Adrenal gland (tissue), 12 donors: ENCODE results near the gene TRAPPC10. TPM values are rescaled to one million over a fixed set of nuclear protein-coding genes. Genes with fewer than 3 reads are reported as not detected.
A peak's percentile ranks its signal among the peaks of the same experiment; 100 is the strongest.
"Not testable (repeated sequence)": the region's sequence is repeated elsewhere in the genome, so short reads cannot be mapped to it uniquely, and the experiment has no call there.

ENCODE experiments used
- DNase-seq, 7 donors: peaks; one replicate each; pipeline ENCODE4 v3.0.0-alpha.2; 2019 to 2020
- H3K27ac ChIP-seq, 5 donors: fragments of 200-600 bp; sonication (generic) in 4 of 5; 1 replicate in 3 of 5; 2 replicates in 2 of 5; pipeline versions ENCODE4 v1.5.1 to v1.8.0; 2016 to 2020; ENCODE audit warnings: mild to moderate bottlenecking in 1 of 5
- H3K27me3 ChIP-seq: fragments of 200-600 bp; 2 replicates; pipeline ENCODE4 v1.8.0; 2021
- H3K36me3 ChIP-seq, 2 donors: fragments of 200-600 bp; replicated peaks in 1 of 2; 1 replicate in 1 of 2; 2 replicates in 1 of 2; pipeline versions ENCODE4 v1.5.1 to v1.8.0; 2018 to 2022
- H3K4me1 ChIP-seq, 2 donors: fragments of 200-600 bp; replicated peaks in 1 of 2; 1 replicate in 1 of 2; 2 replicates in 1 of 2; pipeline versions ENCODE4 v1.5.1 to v1.8.0; 2018 to 2021
- H3K4me3 ChIP-seq, 4 donors: fragments of 200-600 bp; sonication (generic) in 3 of 4; one replicate each; pipeline ENCODE4 v1.5.1; 2016 to 2018
- H3K9me3 ChIP-seq, 3 donors: fragments of 200-600 bp; sonication (generic) in 1 of 3; replicated peaks in 1 of 3; 1 replicate in 2 of 3; 2 replicates in 1 of 3; pipeline versions ENCODE4 v1.5.1 to v1.8.0; 2016 to 2021
- CTCF ChIP-seq, 6 experiments: fragments of 450-650 bp in 4 of 6; fragments of 200-600 bp in 2 of 6; sonication (generic) in 1 of 6; IDR thresholded peaks; 1 replicate in 5 of 6; 2 replicates in 1 of 6; pipeline versions ENCODE4 v1.5.1 to v1.8.0; 2016 to 2021; ENCODE audit warnings: antibody characterized with exemption in 6 of 6, mild to moderate bottlenecking in 2 of 6, moderate library complexity in 1 of 6
- POLR2A ChIP-seq, 2 donors: fragments of 450-650 bp; IDR thresholded peaks; one replicate each; pipeline ENCODE4 v1.6.1; 2017; ENCODE audit warnings: antibody characterized with exemption in 2 of 2, mild to moderate bottlenecking in 2 of 2, moderate library complexity in 1 of 2
- WGBS, 4 donors: extraction: QIAGEN DNeasy Blood & Tissue Kit in 2 of 4; methylation state at CpG; one replicate each; pipeline versions ENCODE4 v1.1.5 to v1.1.7; 2013 to 2017; 5-methylcytosine and 5-hydroxymethylcytosine counted together
- intact Hi-C, 2 donors: fragments of 100-400 bp; cut with DNase I; formaldehyde crosslinking; loops; one replicate each; pipeline versions ENCODE4 v1.14.1 to v1.15.0; 2022 to 2023
- polyA plus RNA-seq, 3 donors: library from polyadenylated mRNA; stranded (reverse); fragments of 200-250 nt in 2 of 3; fragments of 350-450 nt in 1 of 3; fragmentation: Illumina TruSeq in 1 of 3; extraction: RNeasy Lipid Tissue Mini Kit (QIAGEN cat#74804) in 1 of 3; gene quantifications; one replicate each; pipeline ENCODE4 v1.2.3, GENCODE V29; 2013 to 2014
- total RNA-seq, 9 donors: library from RNA; depleted of rRNA in 4 of 9; stranded (reverse); fragments of >200 nt in 4 of 9; fragments of 120-200 nt in 1 of 9; fragmentation: NEBNext Ultra II Directional in 1 of 9; extraction: Animal tissue kit (Norgen Biotek cat#: 25700) in 1 of 9; gene quantifications; one replicate each; pipeline versions ENCODE4 v1.1.0 to v1.2.4, GENCODE V29; 2013 to 2023
- donor health status: healthy with polysubstance abuse.
- donor health status: Bipolar disorder and iron deficiency.
- donor health status: DM: yes; HTN: yes; CAD: no.
- donor health status: DM: no; HTN: no; CAD: no.
- donor health status: DM: no; HTN: no; CAD: no.
- donor health status: DM: yes; HTN: yes; CAD: no.

The TRAPPC10 gene
- total and polyA plus RNA-seq, 12 donors, result 5.2 to 34.3 (median 24.7) TPM

GRCh38 chr21:44093761-44094160 is 81.7 kb downstream of the TRAPPC10 start:
- H3K27me3 ChIP-seq, result no peaks in the 10 kb centered on the region
- no peak overlapping the region for H3K27ac ChIP-seq
- DNase-seq, result peak in 2 of 7 donors; percentile 17 to 42
- H3K36me3 ChIP-seq, result peaks cover 0 to 36% of the 10 kb centered on the region in 2 donors
- peaks cover 0 to 6% of the 10 kb centered on the region in 2 donors for H3K4me1 ChIP-seq
- no peaks in the 10 kb centered on the region for H3K9me3 ChIP-seq
- intact Hi-C loops, result no loop called here
- WGBS, 4 donors, result 92 to 95% (median 93%) methylated on average over 9 of the region's 9 CpGs
- TF ChIP-seq CTCF (IDR thresholded peaks at IDR 0.05) (no peak), POLR2A (IDR thresholded peaks at IDR 0.05) (no peak)
- no peak overlapping the region for H3K4me3 ChIP-seq

GRCh38 chr21:44094832-44095231 is 82.7 kb downstream of the TRAPPC10 start:
- H3K4me1 ChIP-seq, result peaks cover 0 to 6% of the 10 kb centered on the region in 2 donors
- DNase-seq, result peak in 2 of 7 donors; percentile 9 to 25
- WGBS, 4 donors, result 50 to 78% (median 71%) methylated on average over 1 of the region's 1 CpG
- TF ChIP-seq CTCF (IDR thresholded peaks at IDR 0.05), result no peak
- no peak for TF ChIP-seq POLR2A (IDR thresholded peaks at IDR 0.05)
- no peak overlapping the region for H3K4me3 ChIP-seq
- no peaks in the 10 kb centered on the region for H3K9me3 ChIP-seq
- intact Hi-C loops, result no loop called here
- no peaks in the 10 kb centered on the region for H3K27me3 ChIP-seq
- peaks cover 0 to 26% of the 10 kb centered on the region in 2 donors for H3K36me3 ChIP-seq
- H3K27ac ChIP-seq, result no peak overlapping the region

- intact Hi-C loops, H3K27me3 ChIP-seq, H3K27ac ChIP-seq, H3K4me1 ChIP-seq, H3K9me3 ChIP-seq, H3K4me3 ChIP-seq, DNase-seq: not testable (repeated sequence)
- H3K36me3 ChIP-seq, result peaks cover 0 to 10% of the 10 kb centered on the region in 2 donors
- WGBS, 4 donors, result no CpG with 5 or more reads among the region's 6 CpGs
Observed at GRCh38 chr21:44098507-44098906, 86.4 kb downstream of the TRAPPC10 start.

- H3K36me3 ChIP-seq, H3K4me1 ChIP-seq, H3K27ac ChIP-seq, H3K27me3 ChIP-seq, H3K9me3 ChIP-seq, H3K4me3 ChIP-seq, intact Hi-C loops, DNase-seq: not testable (repeated sequence)
- WGBS, 4 donors, result no CpG with 5 or more reads among the region's 13 CpGs
Observed at GRCh38 chr21:44098964-44099363, 86.9 kb downstream of the TRAPPC10 start.

- WGBS, 4 donors, result 0% methylated on average over 13 of the region's 66 CpGs; no CpG with 5 or more reads in 3 of the 4 donors
- DNase-seq, result peak; percentile 12 to 71 (median 27)
Observed at GRCh38 chr21:44107026-44107501, 95.0 kb downstream of the TRAPPC10 start, which contains the start of gene PWP2. PWP2 (plus strand) TSS chr21:44107399; CDS start chr21:44107417, 18 bp downstream.

GRCh38 chr21:44107589-44107988 is 95.5 kb downstream of the TRAPPC10 start:
- H3K27me3 ChIP-seq, H3K36me3 ChIP-seq, H3K9me3 ChIP-seq, H3K27ac ChIP-seq, H3K4me1 ChIP-seq, DNase-seq, intact Hi-C loops: not testable (repeated sequence)
- peak overlapping the region in 1 of 4 donors; percentile 42 for H3K4me3 ChIP-seq
- no CpG with 5 or more reads among the region's 31 CpGs for WGBS, 4 donors

More at GRCh38 chr21:44107026-44107501, 95.0 kb downstream of the TRAPPC10 start, which contains the start of gene PWP2:
- H3K4me1 ChIP-seq, H3K9me3 ChIP-seq, H3K27me3 ChIP-seq, H3K36me3 ChIP-seq, intact Hi-C loops: not testable (repeated sequence)
- H3K27ac ChIP-seq, result peak within 1 kb of the TSS in 1 of 5 donors; percentile 69
- peak within 1 kb of the TSS in 1 of 4 donors; percentile 42 for H3K4me3 ChIP-seq

GRCh38 chr21:44113702-44114371 is 101.7 kb downstream of the TRAPPC10 start:
- H3K9me3 ChIP-seq, H3K27me3 ChIP-seq, H3K36me3 ChIP-seq, H3K4me3 ChIP-seq, H3K27ac ChIP-seq, intact Hi-C loops, H3K4me1 ChIP-seq: not testable (repeated sequence)
- WGBS, 4 donors, result no CpG with 5 or more reads among the region's 33 CpGs
- DNase-seq, result peak in 1 of 7 donors; percentile 2

- intact Hi-C loops, H3K4me1 ChIP-seq: not testable (repeated sequence)
Observed at GRCh38 chr21:44122131-44122530, 110.0 kb downstream of the TRAPPC10 start.

GRCh38 chr21:44127827-44128226 is 115.7 kb downstream of the TRAPPC10 start:
- 82% methylated on average over 3 of the region's 19 CpGs; no CpG with 5 or more reads in 3 of the 4 donors for WGBS, 4 donors
- intact Hi-C loops, result not testable (repeated sequence)

More at GRCh38 chr21:44122131-44122530, 110.0 kb downstream of the TRAPPC10 start:
- H3K27me3 ChIP-seq, H3K9me3 ChIP-seq, H3K36me3 ChIP-seq, H3K4me3 ChIP-seq, DNase-seq, H3K27ac ChIP-seq: not testable (repeated sequence)
- WGBS, 4 donors, result no CpG with 5 or more reads among the region's 10 CpGs

More at GRCh38 chr21:44127827-44128226, 115.7 kb downstream of the TRAPPC10 start:
- not testable (repeated sequence) for H3K4me1 ChIP-seq, H3K9me3 ChIP-seq, DNase-seq, H3K36me3 ChIP-seq, H3K27ac ChIP-seq, H3K4me3 ChIP-seq, H3K27me3 ChIP-seq
